UCSD-AML1 (cell line): Measurements from ENCODE around the gene CDHR1.
"Not testable (repeated sequence)": the region's sequence is repeated elsewhere in the genome, so short reads cannot be mapped to it uniquely, and the experiment has no call there.

ENCODE experiments used
- DNase-seq: peaks from one replicate; lab custom pipeline; 2025; ENCODE audit not compliant: unreplicated experiment; lab: John Stamatoyannopoulos, UW

CDHR1 gene

GRCh38 chr10:84194424-84195043, at the start of gene CDHR1:
Gene CDHR1, plus strand, starts transcription at chr10:84194537. Its CDS starts 224 bp downstream, at chr10:84194761.
- DNase-seq = no peak

DNA sequence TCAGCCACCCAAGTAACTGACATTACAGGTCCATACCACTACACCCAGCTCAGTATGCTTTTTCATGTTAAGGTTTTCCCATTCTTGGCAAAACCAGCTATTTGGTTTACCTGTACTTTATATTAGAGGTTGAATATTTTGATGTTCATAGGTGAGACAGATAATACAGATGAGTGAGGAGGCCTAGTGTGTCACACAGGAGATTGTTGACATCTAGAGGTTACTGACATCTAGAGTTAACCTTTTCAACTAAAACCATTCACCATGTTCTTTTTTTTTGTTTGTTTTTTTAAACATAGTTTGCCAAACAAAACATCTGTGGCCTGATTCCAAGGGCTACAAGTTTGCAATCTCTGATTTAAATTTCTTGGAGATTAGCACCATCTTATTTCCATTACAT, 47.0 kb upstream of the CDHR1 start:
- DNase-seq = no peak

DNA sequence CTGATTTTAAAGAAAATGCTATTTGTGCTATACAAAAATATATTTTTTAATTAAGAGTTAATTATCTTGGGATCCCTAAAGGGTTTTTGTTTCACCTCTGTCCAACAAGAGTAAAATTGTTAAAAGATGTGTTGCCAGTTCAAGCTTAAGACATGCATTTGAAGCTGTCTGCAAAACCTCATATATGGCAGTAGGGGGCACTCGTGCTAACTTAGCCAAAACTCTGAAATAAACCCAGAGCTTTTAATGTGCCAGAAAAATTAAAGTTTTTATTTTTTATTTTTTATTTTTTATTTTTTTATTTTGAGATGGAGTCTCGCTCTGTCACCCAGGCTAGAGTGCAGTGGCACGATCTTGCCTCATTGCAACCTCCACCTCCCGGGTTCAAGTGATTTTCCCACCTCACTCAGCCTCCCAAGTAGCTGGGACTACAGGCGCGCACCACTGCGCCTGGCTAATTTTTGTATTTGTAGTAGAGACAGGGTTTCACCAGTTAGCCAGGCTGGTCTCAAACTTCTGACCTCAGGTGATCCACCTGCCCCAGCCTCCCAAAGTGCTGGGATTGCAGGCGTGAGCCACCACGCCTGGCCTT, 46.2 kb upstream of the CDHR1 start:
- DNase-seq = not testable (repeated sequence)

DNA sequence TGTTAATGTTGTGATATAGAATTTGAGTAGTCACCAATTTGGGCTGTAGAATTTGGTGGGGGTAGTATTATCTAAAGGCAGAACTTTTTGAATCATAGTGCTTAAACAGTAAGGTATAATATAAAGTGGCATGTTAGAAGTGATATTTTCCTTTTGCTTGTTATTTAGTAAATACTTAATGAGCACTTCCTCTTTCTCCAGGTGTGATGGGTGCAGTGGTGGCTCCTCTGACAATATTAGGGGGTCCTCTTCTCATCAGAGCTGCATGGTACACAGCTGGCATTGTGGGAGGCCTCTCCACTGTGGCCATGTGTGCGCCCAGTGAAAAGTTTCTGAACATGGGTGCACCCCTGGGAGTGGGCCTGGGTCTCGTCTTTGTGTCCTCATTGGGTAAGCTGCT, 44.5 kb upstream of the CDHR1 start:
- no peak for DNase-seq

- DNase-seq = no peak
Observed at GRCh38 chr10:84152769-84153168, 41.6 kb upstream of the CDHR1 start.

GRCh38 chr10:84155521-84155920, 38.8 kb upstream of the CDHR1 start:
- no peak for DNase-seq

DNA sequence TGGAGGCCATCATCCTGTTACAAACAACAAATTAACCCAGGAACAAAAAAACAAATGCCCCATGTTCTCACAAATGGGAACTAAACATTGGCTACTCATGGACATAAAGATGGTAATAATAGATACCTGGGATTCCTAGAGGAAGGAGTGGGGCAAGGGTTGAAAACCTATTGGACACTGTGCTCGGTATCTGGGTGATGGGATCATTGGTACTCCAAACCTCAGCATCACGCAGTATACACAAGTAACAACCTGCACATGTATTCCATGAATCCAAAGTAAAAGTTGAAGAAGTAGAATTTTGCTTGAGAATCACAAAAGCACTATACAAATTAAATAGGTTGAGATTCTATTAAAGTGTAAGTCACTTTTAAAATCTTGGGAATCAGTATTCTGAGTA, 38.3 kb upstream of the CDHR1 start:
- no peak for DNase-seq

GRCh38 chr10:84156768-84157167, 37.6 kb upstream of the CDHR1 start:
- DNase-seq = peak; percentile 45

GRCh38 chr10:84158061-84158460, 36.3 kb upstream of the CDHR1 start:
- DNase-seq = no peak

GRCh38 chr10:84158550-84158949, 35.8 kb upstream of the CDHR1 start:
- no peak for DNase-seq

GRCh38 chr10:84159076-84159685, 35.2 kb upstream of the CDHR1 start:
- no peak for DNase-seq

GRCh38 chr10:84160663-84161362, 33.5 kb upstream of the CDHR1 start:
- DNase-seq = no peak

DNA sequence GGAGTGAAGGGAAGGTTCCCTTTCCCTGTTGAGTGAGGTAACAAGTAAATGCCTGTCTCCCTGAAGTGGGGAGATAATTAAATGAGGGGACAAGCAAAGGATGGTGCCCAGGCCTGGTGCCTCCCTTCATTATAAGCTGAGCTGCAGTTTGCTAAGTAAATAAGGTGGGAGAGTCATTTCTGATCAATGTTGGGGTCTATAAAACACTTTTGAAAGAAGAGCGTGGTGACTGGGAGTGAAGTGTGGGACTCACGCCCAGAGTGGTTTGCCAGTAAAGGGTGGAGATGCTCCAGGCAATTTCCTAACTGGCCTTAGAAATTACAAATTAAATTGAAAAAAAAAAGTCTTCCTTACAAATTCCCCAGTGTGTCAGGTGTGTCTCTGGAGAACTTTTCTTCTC, 30.3 kb upstream of the CDHR1 start:
- DNase-seq = no peak

DNA sequence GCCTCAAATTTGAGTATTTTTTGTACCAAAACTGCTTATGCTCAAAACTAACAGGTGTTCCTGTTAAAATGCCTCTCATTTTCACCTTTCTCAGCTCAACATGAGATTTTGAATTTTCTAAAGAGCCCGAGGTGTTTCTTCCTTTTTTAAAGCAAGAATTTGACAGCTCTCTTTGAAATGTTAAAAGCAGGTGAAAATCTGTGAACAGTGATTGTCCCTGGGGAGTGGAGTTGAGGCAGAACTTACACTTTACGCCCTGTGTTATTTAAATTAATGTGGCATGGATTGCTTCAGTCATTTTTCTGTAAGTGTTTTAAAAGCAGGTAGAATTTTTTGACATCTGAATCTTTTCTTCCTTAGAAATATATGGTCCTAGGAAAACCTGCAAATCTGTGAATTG, 29.9 kb upstream of the CDHR1 start:
- no peak for DNase-seq

DNA sequence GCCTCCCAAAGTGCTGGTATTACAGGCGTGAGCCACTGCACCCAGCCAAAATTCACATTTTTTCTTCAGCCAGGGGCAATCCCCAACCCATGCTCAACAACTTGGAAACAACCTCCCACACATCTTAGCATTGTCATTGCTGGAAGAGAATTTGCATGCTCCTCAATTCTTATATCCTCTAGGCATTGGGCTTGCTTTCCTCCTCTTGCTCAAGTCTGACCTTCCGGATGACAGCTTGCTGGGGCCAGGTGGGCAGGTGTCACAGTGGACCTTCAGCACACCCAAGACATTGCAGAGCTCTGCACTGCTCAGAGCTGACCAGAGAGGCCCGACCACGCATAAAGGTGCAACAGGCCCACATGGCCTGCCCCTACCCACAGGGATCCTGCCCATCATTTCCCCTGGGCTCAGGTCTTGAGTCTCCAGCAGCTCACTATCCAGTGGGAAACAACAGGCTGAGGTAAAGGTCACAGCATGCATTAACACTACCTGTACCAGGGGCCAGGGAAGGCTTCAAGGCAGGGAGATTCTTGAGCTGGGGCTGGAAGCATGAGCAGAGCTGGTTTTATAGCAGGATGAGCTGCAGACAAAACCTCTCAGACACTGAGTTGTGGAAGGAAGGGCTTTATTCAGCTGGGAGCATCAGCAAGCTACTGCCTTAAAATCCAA, 27.6 kb upstream of the CDHR1 start:
- no peak for DNase-seq

DNA sequence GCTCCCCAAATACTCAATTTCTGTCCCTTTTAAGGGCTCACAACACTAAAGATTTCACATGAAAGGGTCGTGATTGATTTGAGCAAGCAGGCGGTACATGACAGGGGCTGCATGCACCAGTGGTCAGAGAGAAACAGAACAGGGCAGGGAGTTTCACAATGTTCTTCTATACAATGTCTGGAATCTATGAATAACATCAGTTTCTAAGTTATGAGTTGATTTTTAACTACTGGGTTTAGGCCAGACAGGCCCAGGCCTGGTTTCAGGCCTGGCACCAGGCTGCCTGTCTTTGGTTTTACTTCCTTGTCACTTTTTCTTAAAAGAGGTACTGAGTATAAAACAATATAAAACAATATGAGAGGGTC, 27.1 kb upstream of the CDHR1 start:
- not testable (repeated sequence) for DNase-seq

- DNase-seq = not testable (repeated sequence)
Observed at GRCh38 chr10:84168382-84168781, 26.0 kb upstream of the CDHR1 start.

- not testable (repeated sequence) for DNase-seq
Observed at GRCh38 chr10:84171237-84171636, 23.1 kb upstream of the CDHR1 start.

DNA sequence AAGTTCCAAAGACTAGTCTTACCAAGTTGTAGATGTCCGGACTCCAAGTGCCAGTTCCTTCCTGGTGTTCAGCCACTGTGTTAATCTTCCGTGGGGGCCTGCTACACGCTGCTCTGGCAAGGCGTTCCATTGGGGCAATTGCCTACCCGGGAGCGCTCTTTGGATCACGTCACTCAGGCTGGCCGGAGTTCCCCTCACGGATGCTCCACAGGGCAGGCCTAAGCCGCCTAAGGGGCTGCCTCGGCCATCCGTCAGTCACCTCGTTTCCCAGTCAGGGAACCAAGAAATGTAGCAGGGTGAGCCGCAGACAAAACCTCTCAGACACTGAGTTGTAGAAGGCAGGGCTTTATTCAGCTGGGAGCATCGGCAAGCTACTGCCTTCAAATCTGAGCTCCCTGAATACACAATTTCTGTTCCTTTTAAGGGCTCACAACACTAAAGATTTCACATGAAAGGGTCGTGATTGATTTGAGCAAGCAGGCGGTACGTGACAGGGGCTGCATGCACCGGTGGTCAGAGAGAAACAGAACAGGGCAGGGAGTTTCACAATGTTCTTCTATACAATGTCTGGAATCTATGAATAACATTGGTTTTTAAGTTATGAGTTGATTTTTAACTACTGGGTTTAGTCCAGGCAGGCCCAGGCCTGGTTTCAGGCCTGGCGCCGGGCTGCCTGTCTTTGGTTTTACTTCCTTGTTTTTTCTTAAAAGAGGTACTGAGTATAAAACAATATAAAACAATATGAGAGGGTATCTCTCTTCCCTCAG, 22.5 kb upstream of the CDHR1 start:
- DNase-seq = not testable (repeated sequence)

- no peak for DNase-seq
Observed at GRCh38 chr10:84172467-84173356, 21.6 kb upstream of the CDHR1 start.
